NCI-H2029 treated with DMSO at 0.1 percent for 48 hours (cell line): ENCODE results near the gene CDKN3.
"Not testable (repeated sequence)": the region's sequence is repeated elsewhere in the genome, so short reads cannot be mapped to it uniquely, and the experiment has no call there.

Experiments used
- DNase-seq: peaks from one replicate; lab custom pipeline; 2025; lab: John Stamatoyannopoulos, UW

CDKN3 gene

GRCh38 chr14:54456820-54457608 is 60.2 kb downstream of the CDKN3 start:
- not testable (repeated sequence) for DNase-seq

- DNase-seq: no peak
Measured at GRCh38 chr14:54457609-54457996, 60.8 kb downstream of the CDKN3 start.

- DNase-seq: not testable (repeated sequence)
Measured at GRCh38 chr14:54458536-54458935, 61.7 kb downstream of the CDKN3 start.

- DNase-seq: no peak
Measured at GRCh38 chr14:54459106-54459505, 62.3 kb downstream of the CDKN3 start.

GRCh38 chr14:54462048-54462447 is 65.2 kb downstream of the CDKN3 start:
- DNase-seq: no peak

GRCh38 chr14:54465654-54466053 is 68.8 kb downstream of the CDKN3 start:
- DNase-seq: no peak

GRCh38 chr14:54467280-54467679 is 70.5 kb downstream of the CDKN3 start:
- no peak for DNase-seq
